ENCODE data around the gene SLC16A10.

SLC16A10 gene

DNA sequence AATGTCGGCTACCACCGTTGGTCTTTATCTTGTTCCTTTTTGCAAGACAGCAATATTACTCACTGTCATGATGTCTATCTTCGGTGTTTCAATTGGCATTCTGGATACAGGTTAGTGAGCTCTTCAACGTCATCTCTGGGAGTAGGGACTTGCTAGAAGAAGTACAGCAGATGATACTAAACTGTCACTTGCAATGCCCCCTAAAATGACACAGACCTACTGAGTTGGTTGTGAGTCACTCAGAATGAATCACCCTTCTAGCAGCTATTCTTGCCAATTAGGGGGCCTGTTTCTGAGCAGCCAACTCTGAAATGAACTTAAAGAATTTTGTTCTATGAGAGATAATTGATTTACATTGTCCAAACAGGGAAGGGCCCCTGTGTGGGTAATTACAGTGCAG, 176.5 kb downstream of the SLC16A10 start:
- Histone ChIP-seq H3K4me2 (ENCODE audit: low read length) (no peak overlapping the region), H3K79me2 (ENCODE audit: low read length) (peaks cover 87% of the 10 kb centered on the region), H3K9me3 (ENCODE audit: insufficient read depth, low read length) (no peaks in the 10 kb centered on the region), H3K27me3 (ENCODE audit: low read depth, low read length) (no peaks in the 10 kb centered on the region), H3K9ac (ENCODE audit: low read length) (no peak overlapping the region), H4K20me1 (ENCODE audit: insufficient read depth, low read length) (no peaks in the 10 kb centered on the region; the same call in 1 of the 2 replicates), H3K27ac (ENCODE audit: low read length) (no peak overlapping the region), H3K36me3 (replicated peaks; ENCODE audit: low read depth, low read length) (peaks cover 54% of the 10 kb centered on the region), H3K4me3 (ENCODE audit: low read length) (no peak overlapping the region), H2AFZ (ENCODE audit: low read depth, low read length) (no peak overlapping the region), H3K4me1 (ENCODE audit: low read length) (peaks cover 51% of the 10 kb centered on the region)
- TF ChIP-seq, protein P1, sequence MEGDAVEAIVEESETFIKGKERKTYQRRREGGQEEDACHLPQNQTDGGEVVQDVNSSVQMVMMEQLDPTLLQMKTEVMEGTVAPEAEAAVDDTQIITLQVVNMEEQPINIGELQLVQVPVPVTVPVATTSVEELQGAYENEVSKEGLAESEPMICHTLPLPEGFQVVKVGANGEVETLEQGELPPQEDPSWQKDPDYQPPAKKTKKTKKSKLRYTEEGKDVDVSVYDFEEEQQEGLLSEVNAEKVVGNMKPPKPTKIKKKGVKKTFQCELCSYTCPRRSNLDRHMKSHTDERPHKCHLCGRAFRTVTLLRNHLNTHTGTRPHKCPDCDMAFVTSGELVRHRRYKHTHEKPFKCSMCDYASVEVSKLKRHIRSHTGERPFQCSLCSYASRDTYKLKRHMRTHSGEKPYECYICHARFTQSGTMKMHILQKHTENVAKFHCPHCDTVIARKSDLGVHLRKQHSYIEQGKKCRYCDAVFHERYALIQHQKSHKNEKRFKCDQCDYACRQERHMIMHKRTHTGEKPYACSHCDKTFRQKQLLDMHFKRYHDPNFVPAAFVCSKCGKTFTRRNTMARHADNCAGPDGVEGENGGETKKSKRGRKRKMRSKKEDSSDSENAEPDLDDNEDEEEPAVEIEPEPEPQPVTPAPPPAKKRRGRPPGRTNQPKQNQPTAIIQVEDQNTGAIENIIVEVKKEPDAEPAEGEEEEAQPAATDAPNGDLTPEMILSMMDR (IDR thresholded peaks at IDR 0.05; ENCODE audit: low read depth, low read length): no peak
- no peak for TF ChIP-seq EZH2phosphoT487 (IDR thresholded peaks at IDR 0.05; ENCODE audit: low read depth)

DNA sequence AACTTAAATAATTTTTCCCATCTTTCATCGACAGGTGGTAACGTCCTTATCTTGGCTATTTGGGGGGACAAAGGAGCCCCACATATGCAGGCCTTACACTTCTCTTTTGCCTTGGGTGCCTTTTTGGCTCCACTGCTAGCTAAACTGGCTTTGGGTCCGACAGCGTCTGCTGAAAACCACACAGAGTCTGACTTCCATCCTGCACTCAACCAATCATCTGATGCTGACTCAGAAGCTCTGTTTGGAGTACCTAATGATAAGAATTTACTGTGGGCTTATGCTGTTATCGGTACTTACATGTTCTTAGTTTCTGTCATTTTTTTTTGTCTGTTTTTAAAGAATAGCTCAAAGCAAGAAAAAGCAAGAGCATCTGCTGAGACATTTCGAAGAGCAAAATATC, 178.5 kb downstream of the SLC16A10 start:
- Histone ChIP-seq H2AFZ (ENCODE audit: low read depth, low read length) (no peak overlapping the region), H3K9me3 (ENCODE audit: insufficient read depth, low read length) (no peaks in the 10 kb centered on the region), H3K4me1 (ENCODE audit: low read length) (peaks cover 43% of the 10 kb centered on the region), H3K36me3 (replicated peaks; ENCODE audit: low read depth, low read length) (peaks cover 60% of the 10 kb centered on the region), H3K27ac (ENCODE audit: low read length) (peak overlapping the region; percentile 79), H3K4me3 (ENCODE audit: low read length) (peak overlapping the region; percentile 25), H4K20me1 (ENCODE audit: insufficient read depth, low read length) (no peaks in the 10 kb centered on the region; the same call in 1 of the 2 replicates), H3K4me2 (ENCODE audit: low read length) (peak overlapping the region; percentile 54), H3K79me2 (ENCODE audit: low read length) (peaks cover 89% of the 10 kb centered on the region), H3K27me3 (ENCODE audit: low read depth, low read length) (no peaks in the 10 kb centered on the region), H3K9ac (ENCODE audit: low read length) (peak overlapping the region; percentile 30; the same call in 1 of the 2 replicates)
- TF ChIP-seq EZH2phosphoT487 (IDR thresholded peaks at IDR 0.05; ENCODE audit: low read depth): no peak
- TF ChIP-seq, protein P1 (IDR thresholded peaks at IDR 0.05; ENCODE audit: low read depth, low read length): no peak

DNA sequence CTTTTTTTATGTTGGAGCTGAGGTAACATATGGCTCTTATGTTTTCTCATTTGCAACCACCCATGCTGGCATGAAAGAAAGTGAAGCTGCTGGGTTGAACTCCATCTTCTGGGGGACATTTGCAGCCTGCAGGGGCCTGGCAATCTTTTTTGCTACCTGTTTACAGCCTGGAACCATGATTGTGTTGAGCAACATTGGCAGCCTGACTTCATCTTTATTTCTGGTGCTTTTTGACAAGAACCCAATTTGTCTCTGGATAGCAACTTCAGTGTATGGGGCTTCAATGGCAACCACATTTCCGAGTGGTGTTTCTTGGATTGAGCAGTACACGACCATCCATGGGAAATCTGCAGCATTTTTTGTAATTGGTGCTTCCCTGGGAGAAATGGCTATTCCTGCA, 179.0 kb downstream of the SLC16A10 start:
- H3K36me3 ChIP-seq (replicated peaks; ENCODE audit: low read depth, low read length): peaks cover 56% of the 10 kb centered on the region

DNA sequence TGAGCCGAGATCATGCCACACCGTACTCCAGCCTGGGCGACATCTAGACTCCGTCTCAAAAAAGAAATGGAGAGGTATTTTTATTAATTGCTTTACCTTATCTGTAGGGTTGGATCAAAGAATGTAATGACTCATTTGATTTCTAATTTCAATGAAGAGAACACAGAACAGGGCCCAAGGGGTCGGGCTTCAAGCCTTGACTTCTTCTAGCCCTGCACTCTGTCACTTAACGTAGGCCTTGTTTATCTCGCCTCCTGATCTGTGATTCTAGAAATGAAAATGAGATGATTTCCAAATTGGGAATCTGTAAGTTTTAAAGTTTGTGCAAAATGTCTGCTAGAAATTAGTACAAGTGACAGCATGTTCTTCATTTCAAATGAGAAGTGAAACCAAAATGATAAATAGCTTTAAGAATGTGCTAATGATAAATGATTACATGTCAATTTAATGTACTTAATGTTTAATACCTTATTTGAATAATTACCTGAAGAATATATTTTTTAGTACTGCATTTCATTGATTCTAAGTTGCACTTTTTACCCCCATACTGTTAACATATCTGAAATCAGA, 180.5 kb downstream of the SLC16A10 start:
- Histone ChIP-seq H3K79me2 (ENCODE audit: low read length) (peaks cover 77% of the 10 kb centered on the region), H3K27me3 (ENCODE audit: low read depth, low read length) (no peaks in the 10 kb centered on the region), H4K20me1 (ENCODE audit: insufficient read depth, low read length) (no peaks in the 10 kb centered on the region; the same call in 1 of the 2 replicates), H2AFZ (ENCODE audit: low read depth, low read length) (no peak overlapping the region), H3K9me3 (ENCODE audit: insufficient read depth, low read length) (no peaks in the 10 kb centered on the region), H3K4me2 (ENCODE audit: low read length) (peak overlapping the region; percentile 48), H3K36me3 (replicated peaks; ENCODE audit: low read depth, low read length) (peaks cover 51% of the 10 kb centered on the region), H3K9ac (ENCODE audit: low read length) (peak overlapping the region; percentile 8; the same call in 1 of the 2 replicates), H3K27ac (ENCODE audit: low read length) (peak overlapping the region; percentile 70), H3K4me3 (ENCODE audit: low read length) (no peak overlapping the region), H3K4me1 (ENCODE audit: low read length) (peaks cover 35% of the 10 kb centered on the region)
- TF ChIP-seq, protein P1 (IDR thresholded peaks at IDR 0.05; ENCODE audit: low read depth, low read length): no peak
- TF ChIP-seq EZH2phosphoT487 (IDR thresholded peaks at IDR 0.05; ENCODE audit: low read depth): no peak

More for the DNA sequence above, 179.0 kb downstream of the SLC16A10 start:
- H3K4me3 ChIP-seq (ENCODE audit: low read length): no peak overlapping the region; the same call in 1 of the 2 replicates
- no peaks in the 10 kb centered on the region for H3K27me3 ChIP-seq (ENCODE audit: low read depth, low read length)
- peaks cover 85% of the 10 kb centered on the region for H3K79me2 ChIP-seq (ENCODE audit: low read length)
- TF ChIP-seq, protein P1 (IDR thresholded peaks at IDR 0.05; ENCODE audit: low read depth, low read length): no peak
- no peak for TF ChIP-seq EZH2phosphoT487 (IDR thresholded peaks at IDR 0.05; ENCODE audit: low read depth)
- no peak overlapping the region for H2AFZ ChIP-seq (ENCODE audit: low read depth, low read length)
- H3K27ac ChIP-seq (ENCODE audit: low read length): peak overlapping the region; percentile 79
- H3K4me2 ChIP-seq (ENCODE audit: low read length): peak overlapping the region; percentile 54
- H3K9me3 ChIP-seq (ENCODE audit: insufficient read depth, low read length): no peaks in the 10 kb centered on the region
- no peak overlapping the region for H3K9ac ChIP-seq (ENCODE audit: low read length)
- peaks cover 39% of the 10 kb centered on the region for H3K4me1 ChIP-seq (ENCODE audit: low read length)
- H4K20me1 ChIP-seq (ENCODE audit: insufficient read depth, low read length): no peaks in the 10 kb centered on the region; the same call in 1 of the 2 replicates
